HG02852 (cell line): ENCODE results near the gene SLC37A3.
"Not testable (repeated sequence)": the region's sequence is repeated elsewhere in the genome, so short reads cannot be mapped to it uniquely, and the experiment has no call there.

Experiments used
- ATAC-seq: cut with Tn5 transposase; IDR thresholded peaks from one replicate; pipeline ENCODE4 v1.9.1; 2021; ENCODE audit warnings: mild to moderate bottlenecking, moderate library complexity; ENCODE audit not compliant: unreplicated experiment

SLC37A3 gene, protein sequence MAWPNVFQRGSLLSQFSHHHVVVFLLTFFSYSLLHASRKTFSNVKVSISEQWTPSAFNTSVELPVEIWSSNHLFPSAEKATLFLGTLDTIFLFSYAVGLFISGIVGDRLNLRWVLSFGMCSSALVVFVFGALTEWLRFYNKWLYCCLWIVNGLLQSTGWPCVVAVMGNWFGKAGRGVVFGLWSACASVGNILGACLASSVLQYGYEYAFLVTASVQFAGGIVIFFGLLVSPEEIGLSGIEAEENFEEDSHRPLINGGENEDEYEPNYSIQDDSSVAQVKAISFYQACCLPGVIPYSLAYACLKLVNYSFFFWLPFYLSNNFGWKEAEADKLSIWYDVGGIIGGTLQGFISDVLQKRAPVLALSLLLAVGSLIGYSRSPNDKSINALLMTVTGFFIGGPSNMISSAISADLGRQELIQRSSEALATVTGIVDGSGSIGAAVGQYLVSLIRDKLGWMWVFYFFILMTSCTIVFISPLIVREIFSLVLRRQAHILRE

DNA sequence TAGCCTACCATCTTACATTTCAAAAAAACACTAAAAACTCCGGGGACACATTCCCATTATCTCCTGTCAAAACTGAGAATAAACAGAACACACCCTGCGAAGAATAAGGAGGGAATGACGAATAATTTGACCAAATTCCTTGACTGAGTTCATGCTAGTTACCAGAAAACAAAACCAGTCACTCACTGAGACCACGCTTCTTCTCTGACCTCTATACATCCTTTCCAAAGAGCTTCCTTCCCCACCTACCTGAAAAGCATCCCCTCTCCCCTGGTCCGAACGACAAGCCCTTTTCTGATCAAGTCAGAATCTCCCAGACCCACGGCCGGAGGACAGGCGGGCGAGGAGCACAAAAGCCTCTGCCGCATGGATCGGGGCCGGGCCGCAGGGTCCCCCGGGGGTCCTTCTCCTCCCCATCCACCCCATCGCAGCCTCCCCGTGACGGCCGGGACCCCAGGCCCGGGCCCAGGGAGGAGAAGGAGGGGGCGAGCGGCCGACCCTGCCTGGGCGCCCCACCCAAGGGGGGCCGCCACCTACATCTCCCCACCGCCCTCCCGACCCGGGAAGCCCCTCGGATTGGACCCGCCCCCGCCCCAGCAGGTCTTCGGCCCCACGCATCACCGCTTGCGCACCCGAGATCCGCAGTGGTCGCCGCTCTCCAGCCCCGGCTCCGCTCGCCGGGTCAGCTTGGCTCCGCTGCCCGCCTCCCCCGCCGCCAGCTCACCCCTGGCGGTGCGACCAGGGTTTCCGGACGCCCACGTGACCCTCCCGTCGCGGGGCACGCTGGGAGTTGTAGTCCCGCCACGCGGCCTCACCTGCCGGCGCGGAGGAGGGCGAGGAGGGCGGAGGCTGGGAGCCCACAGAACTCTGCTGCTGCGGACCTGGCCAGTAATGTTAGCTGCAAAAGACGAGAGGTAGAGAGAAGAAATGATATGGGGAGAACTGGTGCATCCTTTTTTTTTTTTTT is at the start of gene SLC37A3:
Gene SLC37A3, minus strand, starts transcription at position 747 of the 967 bp plus-strand sequence. CDS start 16,004 bp downstream, outside the sequence.
- ATAC-seq = peak; percentile 99

- no peak for ATAC-seq
Observed at GRCh38 chr7:140447841-140448240, 49.5 kb upstream of the SLC37A3 start.

GRCh38 chr7:140446467-140446866 is 48.1 kb upstream of the SLC37A3 start:
- no peak for ATAC-seq

DNA sequence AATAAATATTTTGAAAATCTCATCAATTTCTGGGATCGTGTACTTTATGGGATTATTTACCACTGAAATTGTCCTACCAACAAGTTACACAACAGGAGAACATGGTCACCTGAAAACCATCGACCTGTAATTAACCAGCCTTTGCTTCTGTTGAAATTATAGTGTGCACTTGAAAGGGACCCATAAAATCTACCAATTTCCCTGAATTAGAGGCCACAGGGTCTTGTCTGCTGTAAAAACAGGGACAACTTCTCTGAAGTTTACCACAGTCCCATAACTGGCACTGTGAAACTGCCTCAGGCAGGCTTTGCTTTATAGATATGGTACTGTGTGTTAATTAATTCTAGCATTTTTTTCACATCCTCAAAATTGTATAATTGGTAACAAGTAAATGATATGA is 43.2 kb upstream of the SLC37A3 start:
- ATAC-seq = no peak

DNA sequence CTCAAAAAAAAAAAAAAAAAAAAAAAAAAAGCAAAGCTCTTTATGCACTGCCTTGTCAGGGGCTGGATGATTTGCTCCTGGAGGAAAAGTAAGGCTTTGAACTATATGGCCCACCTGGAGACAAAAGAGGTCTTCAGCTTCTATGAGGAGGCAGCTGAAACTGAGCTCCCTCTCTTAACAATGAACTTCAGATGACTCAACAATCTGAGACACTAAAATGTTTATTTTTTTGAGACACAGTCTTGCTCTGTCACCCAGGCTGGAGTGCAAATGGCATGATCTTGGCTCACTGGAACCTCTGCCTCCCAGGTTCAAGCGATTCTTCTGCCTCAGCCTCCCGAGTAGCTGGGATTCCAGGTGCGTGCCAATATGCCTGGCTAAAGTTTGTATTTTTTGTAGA is 42.3 kb upstream of the SLC37A3 start:
- no peak for ATAC-seq

GRCh38 chr7:140439359-140439758 is 41.0 kb upstream of the SLC37A3 start:
- peak; percentile 81 for ATAC-seq

DNA sequence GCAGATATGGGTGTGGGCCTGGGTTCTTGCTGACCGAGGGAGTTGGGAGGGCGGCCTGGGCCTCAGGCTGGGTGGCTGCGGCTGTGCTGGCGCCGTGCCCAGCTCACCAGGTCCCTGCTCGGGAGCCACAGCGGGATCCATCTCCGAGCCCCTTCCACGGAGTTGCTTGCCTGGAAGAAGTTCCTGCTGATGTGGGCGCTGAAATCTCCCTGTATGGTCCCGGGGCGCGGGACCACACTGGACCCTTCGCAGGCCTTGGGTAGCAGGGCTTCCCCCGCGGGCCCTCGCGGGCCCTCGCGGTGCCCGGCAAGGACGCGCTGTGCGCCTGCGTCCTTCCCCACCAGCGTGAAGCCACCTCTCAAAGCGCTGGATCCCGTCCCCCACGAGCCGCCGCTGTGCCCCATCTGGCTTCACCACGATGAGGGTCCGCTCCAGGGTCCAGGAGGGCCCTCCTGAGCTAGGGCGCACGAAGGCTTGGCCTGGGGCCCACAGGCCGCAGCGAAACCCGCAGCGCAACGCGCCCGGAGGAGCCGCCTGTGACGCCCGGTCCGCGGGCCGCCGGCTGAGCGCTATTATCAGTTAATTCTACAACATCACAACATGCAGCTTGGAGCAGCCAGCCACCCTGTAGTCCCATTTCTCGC is 37.0 kb upstream of the SLC37A3 start:
- no peak for ATAC-seq

DNA sequence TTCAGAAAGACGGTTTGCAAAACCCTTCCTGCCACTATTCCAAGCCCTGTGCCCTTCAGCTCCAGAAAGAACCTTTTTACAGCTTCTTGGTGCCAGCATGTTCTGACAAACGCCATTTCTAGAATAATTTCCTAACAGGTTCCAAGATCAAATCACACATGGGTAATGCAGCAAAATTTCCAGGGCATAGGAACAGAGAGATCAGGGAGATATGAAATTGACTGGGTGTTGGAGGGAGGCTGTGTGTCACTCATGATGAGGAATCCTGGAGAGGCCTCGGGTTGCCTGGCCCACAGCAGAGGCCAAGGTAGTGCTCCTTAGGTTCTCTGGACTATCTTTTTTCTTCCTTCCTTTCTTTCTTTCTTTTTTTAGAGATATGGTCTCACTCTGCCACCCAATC is 35.1 kb upstream of the SLC37A3 start:
- no peak for ATAC-seq

DNA sequence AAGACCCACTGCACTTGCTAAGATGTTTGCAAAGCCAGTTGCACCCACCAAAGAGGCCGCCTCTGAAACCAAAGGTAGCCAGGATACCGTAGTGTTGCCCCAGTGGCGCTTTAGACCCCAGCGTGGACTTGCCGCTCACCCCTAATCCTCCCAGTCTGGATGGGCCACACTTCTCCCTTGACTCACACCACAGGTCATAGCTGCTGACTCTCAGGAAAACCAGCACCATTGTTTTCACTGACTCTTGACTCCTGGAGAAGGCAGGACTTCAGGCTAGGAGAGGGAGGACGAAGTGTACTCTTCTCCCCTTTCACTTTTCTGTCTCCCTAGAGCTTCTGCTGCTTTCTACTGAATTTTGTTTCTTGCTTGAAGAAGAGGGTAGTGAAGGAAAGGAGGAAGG is 27.8 kb upstream of the SLC37A3 start:
- no peak for ATAC-seq

- no peak for ATAC-seq
Observed at GRCh38 chr7:140425718-140426117, 27.4 kb upstream of the SLC37A3 start.

- no peak for ATAC-seq
Observed at GRCh38 chr7:140423501-140423900, 25.2 kb upstream of the SLC37A3 start.

DNA sequence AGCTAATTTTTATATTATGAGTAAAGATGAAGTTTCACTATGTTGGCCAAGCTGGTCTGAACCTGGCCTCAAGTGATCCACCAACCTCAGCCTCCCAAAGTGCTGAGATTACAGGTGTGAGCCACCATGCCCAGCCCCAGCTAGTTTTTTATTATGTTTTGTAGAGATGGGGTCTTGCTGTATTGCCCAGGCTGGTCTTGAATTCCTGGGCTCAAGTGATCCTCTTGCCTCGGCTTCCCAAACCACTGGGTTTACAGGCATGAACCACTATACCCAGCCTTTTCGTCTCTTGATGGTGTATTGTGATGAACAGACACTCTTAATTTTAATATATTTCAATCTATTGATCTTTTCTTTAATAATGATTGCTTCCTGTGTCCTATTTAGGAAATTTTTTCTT is 23.2 kb upstream of the SLC37A3 start:
- ATAC-seq = no peak

GRCh38 chr7:140418653-140419052 is 20.3 kb upstream of the SLC37A3 start:
- no peak for ATAC-seq

- not testable (repeated sequence) for ATAC-seq
Observed at GRCh38 chr7:140418156-140418472, 19.8 kb upstream of the SLC37A3 start.

- ATAC-seq = no peak
Observed at GRCh38 chr7:140417456-140418155, 19.3 kb upstream of the SLC37A3 start.

DNA sequence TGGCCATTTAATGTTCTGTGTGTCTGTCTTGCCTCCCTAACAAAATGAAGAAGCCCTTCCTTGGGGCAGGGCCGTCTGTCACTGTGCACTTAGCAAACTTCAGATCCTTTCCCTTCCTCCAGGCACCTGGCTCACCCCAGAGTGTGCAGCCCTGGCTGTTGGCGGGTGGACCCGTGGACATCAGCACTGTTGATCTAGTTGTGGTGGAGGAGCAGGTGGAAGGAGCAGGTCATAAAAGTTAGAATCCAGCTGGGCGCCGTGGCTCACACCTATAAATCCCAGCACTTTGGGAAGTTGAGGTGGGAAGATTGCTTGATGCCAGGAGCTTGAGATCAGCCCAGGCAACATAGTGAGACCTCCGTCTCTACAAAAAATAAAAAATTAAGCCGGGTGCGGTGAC is 18.2 kb upstream of the SLC37A3 start:
- no peak for ATAC-seq

- not testable (repeated sequence) for ATAC-seq
Observed at GRCh38 chr7:140415816-140416215, 17.5 kb upstream of the SLC37A3 start.

GRCh38 chr7:140415361-140415760 is 17.0 kb upstream of the SLC37A3 start:
- no peak for ATAC-seq

- ATAC-seq = no peak
Observed at GRCh38 chr7:140404565-140405065, 6.3 kb upstream of the SLC37A3 start.

GRCh38 chr7:140403878-140404564 is 5.7 kb upstream of the SLC37A3 start, which contains the start of gene RAB19:
Gene RAB19, plus strand, starts transcription at chr7:140404058. Its CDS starts 3,589 bp downstream, at chr7:140407647.
- ATAC-seq = peak; percentile 69
